HUDEP-2 (cell line): ENCODE results near the gene CADM2.
A peak's percentile ranks its signal among the peaks of the same experiment; 100 is the strongest.

ENCODE experiments used
- DNase-seq, 76 experiments: peaks; one replicate each; lab custom pipeline; 2025; ENCODE audit not compliant: unreplicated experiment in 76 of 76; lab: John Stamatoyannopoulos, UW

CADM2 gene

GRCh38 chr3:85303156-85303555 is 344.4 kb downstream of the CADM2 start:
- DNase-seq, result no peak

GRCh38 chr3:85304360-85304964 is 345.7 kb downstream of the CADM2 start:
- no peak for DNase-seq

GRCh38 chr3:85312331-85312730 is 353.5 kb downstream of the CADM2 start:
- no peak for DNase-seq

GRCh38 chr3:85313380-85313779 is 354.6 kb downstream of the CADM2 start:
- no peak for DNase-seq

- no peak for DNase-seq
Observed at GRCh38 chr3:85316252-85316651, 357.5 kb downstream of the CADM2 start.

GRCh38 chr3:85321892-85322291 is 363.1 kb downstream of the CADM2 start:
- no peak for DNase-seq

GRCh38 chr3:85330071-85330470 is 371.3 kb downstream of the CADM2 start:
- DNase-seq, result no peak

- no peak for DNase-seq
Observed at GRCh38 chr3:85337895-85338294, 379.1 kb downstream of the CADM2 start.

- peak in 4 of 76 experiments; percentile 1 to 32 (median 12) for DNase-seq
Observed at GRCh38 chr3:85342915-85343314, 384.1 kb downstream of the CADM2 start.

GRCh38 chr3:85355572-85355971 is 396.8 kb downstream of the CADM2 start:
- no peak for DNase-seq

GRCh38 chr3:85360742-85361387 is 402.1 kb downstream of the CADM2 start:
- DNase-seq, result peak in 9 of 76 experiments; percentile 17 to 62 (median 28)

- DNase-seq, result no peak
Observed at GRCh38 chr3:85364296-85364909, 405.6 kb downstream of the CADM2 start.

GRCh38 chr3:85370341-85370740 is 411.6 kb downstream of the CADM2 start:
- DNase-seq, result no peak

GRCh38 chr3:85376131-85376530 is 417.3 kb downstream of the CADM2 start:
- DNase-seq, result no peak

- peak in 9 of 76 experiments; percentile 5 to 36 (median 27) for DNase-seq
Observed at GRCh38 chr3:85377115-85377514, 418.3 kb downstream of the CADM2 start.

- no peak for DNase-seq
Observed at GRCh38 chr3:85384372-85384771, 425.6 kb downstream of the CADM2 start.

- no peak for DNase-seq
Observed at GRCh38 chr3:85387913-85388505, 429.2 kb downstream of the CADM2 start.

GRCh38 chr3:85394424-85394823 is 435.6 kb downstream of the CADM2 start:
- no peak for DNase-seq

- DNase-seq, result no peak
Observed at GRCh38 chr3:85397434-85397833, 438.6 kb downstream of the CADM2 start.

- DNase-seq, result no peak
Observed at GRCh38 chr3:85426121-85426520, 467.3 kb downstream of the CADM2 start.

GRCh38 chr3:85427467-85427866 is 468.7 kb downstream of the CADM2 start:
- DNase-seq, result no peak

GRCh38 chr3:85432081-85432480 is 473.3 kb downstream of the CADM2 start:
- DNase-seq, result no peak
